Calu3 (cell line): Measurements from ENCODE around the gene C2orf66. TPM values are rescaled to one million over a fixed set of nuclear protein-coding genes. Genes with fewer than 3 reads are reported as not detected.
A peak's percentile ranks its signal among the peaks of the same experiment; 100 is the strongest.

Experiments used
- BruUV-seq: library from RNA; stranded (reverse); fragments of 400-500 nt; replicated peaks from 2 replicates; lab custom pipeline; 2021; lab: Mats Ljungman, UMichigan
- CTCF ChIA-PET: fragments of 300-600 bp; sonication (Branson Sonifier 250); formaldehyde crosslinking; loops from one replicate; lab custom pipeline; 2022; ENCODE audit warnings: antibody characterized with exemption; lab: Charles Lee
- DNase-seq: peaks from one replicate; pipeline ENCODE4 v3.0.0; 2022
- H3K27ac Mint-ChIP-seq: one replicate; pipeline ENCODE4 v1.8.0; 2022; ENCODE audit warnings: mixed read lengths; ENCODE audit not compliant: unreplicated experiment
- H3K27me3 Mint-ChIP-seq: one replicate; pipeline ENCODE4 v1.8.0; 2022; ENCODE audit warnings: mixed read lengths; ENCODE audit not compliant: unreplicated experiment
- H3K36me3 Mint-ChIP-seq: one replicate; pipeline ENCODE4 v1.8.0; 2022; ENCODE audit warnings: mild to moderate bottlenecking, moderate library complexity, mixed read lengths; ENCODE audit not compliant: insufficient read depth, unreplicated experiment
- H3K4me1 Mint-ChIP-seq: one replicate; pipeline ENCODE4 v1.8.0; 2022; ENCODE audit warnings: mild to moderate bottlenecking, low read depth, mixed read lengths; ENCODE audit not compliant: unreplicated experiment
- H3K4me3 Mint-ChIP-seq: one replicate; pipeline ENCODE4 v1.8.0; 2022; ENCODE audit warnings: mild to moderate bottlenecking, low read depth, moderate library complexity, mixed read lengths; ENCODE audit not compliant: unreplicated experiment
- H3K9me3 Mint-ChIP-seq: one replicate; pipeline ENCODE4 v1.8.0; 2022; ENCODE audit warnings: low read depth, mixed read lengths; ENCODE audit not compliant: unreplicated experiment
- intact Hi-C: fragments of 100-400 bp; cut with micrococcal nuclease; formaldehyde crosslinking; loops from one replicate; pipeline ENCODE4 v1.10.0; 2022; ENCODE audit not compliant: unreplicated experiment
- total RNA-seq: library from RNA; stranded (reverse); gene quantifications from 2 replicates; pipeline ENCODE4 v1.2.3, GENCODE V29; 2022
- TF ChIP-seq, protein P1 (sequence below): fragments of 200-600 bp; IDR thresholded peaks from one replicate; pipeline ENCODE4 v1.8.0; 2022; ENCODE audit warnings: antibody characterized with exemption; ENCODE audit not compliant: unreplicated experiment

Gene C2orf66
- total RNA-seq, 1 experiment from 2014 or later: 0.35 TPM

DNA sequence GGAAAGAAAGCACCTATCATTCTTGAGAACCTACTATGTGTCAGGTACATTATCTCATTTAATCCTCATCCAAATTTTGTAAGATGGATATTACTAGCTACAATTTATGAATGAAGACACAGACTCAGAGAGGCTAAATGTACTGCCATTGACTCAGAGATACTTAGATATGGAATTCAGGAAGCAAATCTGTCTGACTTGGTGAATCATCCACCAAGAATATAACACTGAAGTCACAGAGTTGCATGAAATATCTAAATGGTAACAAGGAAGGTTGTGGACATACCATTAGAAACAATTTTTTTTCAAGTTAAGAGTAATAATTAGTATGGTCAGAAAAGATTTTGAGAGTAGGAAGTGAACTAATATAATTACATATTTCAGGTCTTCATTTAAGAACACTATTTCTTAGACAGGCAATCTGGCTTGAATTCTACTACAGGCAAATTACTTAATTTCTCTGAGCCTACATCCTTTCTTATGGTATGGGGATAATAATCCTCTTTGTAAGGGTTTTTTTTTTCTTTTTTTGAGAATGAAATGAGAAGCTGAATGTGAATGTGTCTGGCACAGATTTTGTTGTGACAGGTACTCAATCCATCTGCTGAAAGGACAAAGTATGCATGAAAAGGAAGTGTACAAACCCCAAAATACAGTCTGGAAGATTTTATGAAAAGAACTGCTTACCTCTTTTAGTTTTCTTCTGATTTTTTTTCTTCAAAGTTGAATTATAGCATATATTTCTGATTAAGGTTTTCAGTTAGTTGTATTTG, 14.8 kb upstream of the C2orf66 start:
- Mint-ChIP-seq H3K4me1 (peaks cover 16% of the 10 kb centered on the region), H3K27ac (peak overlapping the region; percentile 33), H3K4me3 (no peak overlapping the region)

DNA sequence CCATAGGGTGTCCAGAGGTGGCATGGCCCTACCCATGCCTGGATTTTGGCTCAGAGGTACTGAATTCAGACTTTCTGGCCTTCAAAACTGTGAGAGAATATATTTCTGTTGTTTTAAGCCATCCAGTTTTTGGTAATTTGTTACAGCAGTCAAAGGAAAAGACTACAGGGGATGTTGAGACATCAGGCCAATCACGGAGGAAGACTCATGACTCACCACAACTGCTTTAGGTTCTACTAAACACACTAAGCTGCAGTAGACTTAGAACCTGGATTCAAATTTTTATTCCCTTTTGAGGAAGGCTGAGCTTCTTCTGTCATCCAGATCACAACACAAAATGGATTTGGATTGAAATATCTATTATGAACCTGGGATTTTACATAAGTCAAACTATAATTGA, 12.0 kb upstream of the C2orf66 start:
- DNase-seq: no peak
- no TSS peak for BruUV-seq
- intact Hi-C loops: no loop called here
- Mint-ChIP-seq H3K4me3 (no peak overlapping the region), H3K27me3 (no peaks in the 10 kb centered on the region), H3K4me1 (peaks cover 16% of the 10 kb centered on the region), H3K36me3 (no peaks in the 10 kb centered on the region), H3K9me3 (no peaks in the 10 kb centered on the region), H3K27ac (no peak overlapping the region)
- CTCF ChIA-PET: no interaction called here
- TF ChIP-seq, protein P1, sequence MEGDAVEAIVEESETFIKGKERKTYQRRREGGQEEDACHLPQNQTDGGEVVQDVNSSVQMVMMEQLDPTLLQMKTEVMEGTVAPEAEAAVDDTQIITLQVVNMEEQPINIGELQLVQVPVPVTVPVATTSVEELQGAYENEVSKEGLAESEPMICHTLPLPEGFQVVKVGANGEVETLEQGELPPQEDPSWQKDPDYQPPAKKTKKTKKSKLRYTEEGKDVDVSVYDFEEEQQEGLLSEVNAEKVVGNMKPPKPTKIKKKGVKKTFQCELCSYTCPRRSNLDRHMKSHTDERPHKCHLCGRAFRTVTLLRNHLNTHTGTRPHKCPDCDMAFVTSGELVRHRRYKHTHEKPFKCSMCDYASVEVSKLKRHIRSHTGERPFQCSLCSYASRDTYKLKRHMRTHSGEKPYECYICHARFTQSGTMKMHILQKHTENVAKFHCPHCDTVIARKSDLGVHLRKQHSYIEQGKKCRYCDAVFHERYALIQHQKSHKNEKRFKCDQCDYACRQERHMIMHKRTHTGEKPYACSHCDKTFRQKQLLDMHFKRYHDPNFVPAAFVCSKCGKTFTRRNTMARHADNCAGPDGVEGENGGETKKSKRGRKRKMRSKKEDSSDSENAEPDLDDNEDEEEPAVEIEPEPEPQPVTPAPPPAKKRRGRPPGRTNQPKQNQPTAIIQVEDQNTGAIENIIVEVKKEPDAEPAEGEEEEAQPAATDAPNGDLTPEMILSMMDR: no peak

More for the DNA sequence above, 14.8 kb upstream of the C2orf66 start:
- BruUV-seq: no TSS peak
- H3K9me3 Mint-ChIP-seq: no peaks in the 10 kb centered on the region
- TF ChIP-seq, protein P1: no peak
- H3K36me3 Mint-ChIP-seq: no peaks in the 10 kb centered on the region
- H3K27me3 Mint-ChIP-seq: no peaks in the 10 kb centered on the region
- intact Hi-C loops: no loop called here
- CTCF ChIA-PET: interaction anchor here (0.7 to 1.0 kb wide), 3 partner anchors 14 to 671 kb away, joined by 3 to 4 read pairs (median 4); partner anchors contain the start of gene GTF3C3
- DNase-seq: no peak

DNA sequence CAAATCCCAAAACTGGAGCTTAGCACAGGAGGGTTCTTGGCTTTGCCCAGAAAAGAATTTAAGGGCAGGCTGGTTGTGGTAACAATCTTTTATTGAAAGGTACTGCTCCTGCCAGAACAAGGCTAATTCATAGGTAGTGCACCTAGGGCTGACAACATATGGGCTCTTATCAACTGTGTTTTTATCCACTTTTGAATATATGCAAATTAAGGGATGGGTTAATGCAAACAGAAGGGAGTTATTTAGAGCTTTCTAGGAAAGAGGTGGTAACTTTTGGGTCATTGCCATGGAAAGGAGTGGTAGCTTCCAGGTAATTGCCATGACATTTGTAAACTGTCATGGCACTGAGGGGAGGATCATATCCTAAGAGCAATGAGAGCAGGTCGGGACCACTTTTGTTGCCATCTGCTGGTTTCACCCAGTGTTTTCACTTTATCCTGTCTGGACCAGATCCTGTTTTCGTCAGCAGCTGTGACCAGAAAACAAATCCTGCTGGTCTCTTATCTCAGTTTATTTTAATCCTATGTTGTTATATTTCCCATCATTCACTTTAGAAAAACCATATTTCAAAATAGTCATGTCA, 981 bp downstream of the C2orf66 start:
- TF ChIP-seq, protein P1: no peak
- DNase-seq: no peak
- Mint-ChIP-seq H3K27ac (no peak overlapping the region), H3K27me3 (peaks cover 21% of the 10 kb centered on the region), H3K36me3 (no peaks in the 10 kb centered on the region), H3K9me3 (no peaks in the 10 kb centered on the region), H3K4me1 (no peaks in the 10 kb centered on the region), H3K4me3 (no peak overlapping the region)
- no TSS peak for BruUV-seq
- CTCF ChIA-PET: no interaction called here
- intact Hi-C loops: no loop called here

DNA sequence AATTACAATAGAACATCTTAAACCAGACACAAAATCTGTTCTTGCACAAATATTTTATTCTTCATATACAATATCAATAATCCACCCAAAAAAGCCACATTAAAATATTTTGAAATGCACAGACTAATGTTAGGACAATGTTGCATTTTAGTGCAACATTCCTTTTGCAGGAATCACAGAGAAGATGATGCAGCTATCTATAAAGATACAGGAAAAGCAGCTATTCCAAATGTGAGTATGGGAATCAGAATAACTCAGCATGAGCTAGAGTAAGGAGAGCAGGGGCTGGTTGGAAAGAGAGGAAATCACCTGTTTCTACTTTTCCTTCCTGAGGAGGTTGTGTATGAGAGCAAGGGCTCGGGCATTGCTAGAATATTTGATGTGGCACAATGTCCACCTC, 4.8 kb downstream of the C2orf66 start:
- no peak overlapping the region for H3K4me3 Mint-ChIP-seq
- no peak for DNase-seq
- peaks cover 16% of the 10 kb centered on the region for H3K36me3 Mint-ChIP-seq
- no peaks in the 10 kb centered on the region for H3K9me3 Mint-ChIP-seq
- H3K4me1 Mint-ChIP-seq: peaks cover 18% of the 10 kb centered on the region
- intact Hi-C loops: no loop called here
- no peak overlapping the region for H3K27ac Mint-ChIP-seq
- TF ChIP-seq, protein P1: no peak
- no TSS peak for BruUV-seq
- no peaks in the 10 kb centered on the region for H3K27me3 Mint-ChIP-seq
- CTCF ChIA-PET: no interaction called here
